ENCODE data around the gene GRAMD4.

Gene GRAMD4, protein sequence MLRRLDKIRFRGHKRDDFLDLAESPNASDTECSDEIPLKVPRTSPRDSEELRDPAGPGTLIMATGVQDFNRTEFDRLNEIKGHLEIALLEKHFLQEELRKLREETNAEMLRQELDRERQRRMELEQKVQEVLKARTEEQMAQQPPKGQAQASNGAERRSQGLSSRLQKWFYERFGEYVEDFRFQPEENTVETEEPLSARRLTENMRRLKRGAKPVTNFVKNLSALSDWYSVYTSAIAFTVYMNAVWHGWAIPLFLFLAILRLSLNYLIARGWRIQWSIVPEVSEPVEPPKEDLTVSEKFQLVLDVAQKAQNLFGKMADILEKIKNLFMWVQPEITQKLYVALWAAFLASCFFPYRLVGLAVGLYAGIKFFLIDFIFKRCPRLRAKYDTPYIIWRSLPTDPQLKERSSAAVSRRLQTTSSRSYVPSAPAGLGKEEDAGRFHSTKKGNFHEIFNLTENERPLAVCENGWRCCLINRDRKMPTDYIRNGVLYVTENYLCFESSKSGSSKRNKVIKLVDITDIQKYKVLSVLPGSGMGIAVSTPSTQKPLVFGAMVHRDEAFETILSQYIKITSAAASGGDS

DNA sequence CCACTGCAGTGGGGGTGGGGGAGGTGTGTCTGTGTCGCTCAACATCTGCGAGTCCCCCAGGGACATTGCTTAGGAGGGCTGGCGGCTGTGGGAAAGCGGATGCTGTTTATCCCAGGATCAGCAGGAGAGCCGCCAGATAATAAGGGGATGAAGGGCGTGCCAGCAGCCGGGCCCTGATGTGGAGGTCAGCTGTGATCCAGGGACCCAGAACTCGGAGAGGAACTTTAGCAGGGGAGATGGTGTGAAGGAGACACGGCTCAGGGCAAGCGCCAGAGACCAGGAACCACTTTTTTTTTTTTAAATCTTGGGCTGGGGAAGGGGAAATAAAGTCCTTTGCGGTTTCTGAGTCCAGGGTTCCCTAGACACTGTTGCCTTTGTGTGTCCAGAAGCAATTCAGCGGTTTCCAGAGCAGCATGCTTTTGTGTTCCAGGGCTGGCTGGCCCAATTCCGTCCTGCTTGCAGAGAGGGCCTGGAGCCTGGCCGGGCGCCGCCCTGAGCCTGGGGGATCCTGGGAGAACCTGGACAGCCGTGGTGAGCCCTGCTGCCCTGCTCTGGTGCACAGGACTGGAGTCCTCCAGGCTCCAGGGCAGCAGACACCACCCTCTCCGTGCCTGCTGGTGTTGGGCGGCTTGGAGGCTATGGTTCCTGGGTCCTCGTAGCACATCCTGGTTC, at the start of gene GRAMD4:
GRAMD4 (plus strand) TSS at position 557 of the 672 bp plus-strand sequence. CDS start 6,414 bp downstream, outside the sequence.
- no peak for DNase-seq

DNA sequence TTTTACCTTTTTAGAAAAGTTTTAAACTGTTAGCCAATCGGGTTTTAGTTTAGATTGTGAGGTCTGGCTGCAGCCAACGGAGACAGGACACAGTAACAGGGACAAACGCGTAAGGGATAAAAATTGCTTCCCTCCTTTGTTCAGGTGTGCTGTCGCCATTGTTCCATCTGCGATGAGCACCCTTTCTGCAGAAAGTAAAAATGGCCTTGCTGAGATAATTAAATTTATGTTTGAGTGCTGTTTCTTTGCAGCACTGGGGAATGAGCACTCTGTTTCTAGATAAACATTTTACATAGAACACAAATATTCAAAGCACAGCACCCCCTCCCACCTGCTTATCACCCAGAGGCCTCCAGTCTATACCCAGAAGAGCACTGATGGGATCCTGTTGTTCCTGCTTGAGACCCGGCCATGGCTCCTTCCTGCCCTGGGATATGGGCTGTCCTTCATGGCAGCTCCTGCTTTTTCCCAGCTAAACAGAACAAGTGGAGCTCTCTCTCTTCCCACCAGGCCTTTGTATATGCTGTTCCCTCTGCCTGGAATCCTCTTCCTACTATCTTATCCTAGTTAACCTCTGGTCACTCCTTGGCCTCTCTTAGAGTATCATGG, 48.4 kb upstream of the GRAMD4 start:
- no peak for DNase-seq

DNA sequence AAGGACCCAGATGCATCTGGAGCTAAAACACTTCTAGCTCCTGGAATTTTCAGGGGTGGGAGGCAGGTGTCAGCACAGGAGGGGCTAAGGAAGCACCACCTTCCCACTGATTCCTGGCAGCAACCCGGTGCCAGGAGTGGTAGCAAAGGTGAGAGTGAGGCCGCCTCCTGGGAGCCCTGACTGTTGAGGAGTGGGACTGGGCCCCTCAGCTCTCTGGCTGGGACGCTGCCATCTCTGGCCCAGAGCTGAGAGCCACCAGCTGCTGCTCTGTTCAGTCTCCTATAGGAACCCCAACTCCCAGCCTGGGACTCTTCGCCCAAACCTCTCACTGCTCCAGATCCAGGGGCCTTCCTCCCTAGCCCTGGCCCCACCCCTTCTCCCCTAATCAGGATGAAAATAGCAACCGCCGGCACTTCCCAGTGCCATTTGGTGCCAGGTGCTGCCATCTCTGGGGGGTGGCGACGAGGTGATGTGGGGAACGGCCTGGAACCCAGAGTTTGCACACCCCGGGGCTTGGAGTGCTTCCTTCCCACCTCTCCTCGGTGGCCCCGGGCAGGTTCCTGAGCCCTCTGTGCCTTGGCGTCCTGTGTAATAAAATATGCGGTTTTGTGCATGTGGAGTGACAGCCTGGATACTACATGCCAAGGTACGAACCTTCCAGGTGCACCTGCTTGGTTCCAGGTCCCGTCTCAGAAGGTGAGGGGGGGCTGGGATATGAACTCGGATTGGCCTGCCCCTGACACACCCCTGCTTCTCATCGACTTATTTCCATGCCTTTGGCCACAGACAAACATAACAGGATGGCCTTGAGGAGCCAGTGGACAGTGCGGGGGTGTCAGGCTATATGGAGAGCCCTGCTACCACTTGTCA, 47.0 kb upstream of the GRAMD4 start:
- no peak for DNase-seq

DNA sequence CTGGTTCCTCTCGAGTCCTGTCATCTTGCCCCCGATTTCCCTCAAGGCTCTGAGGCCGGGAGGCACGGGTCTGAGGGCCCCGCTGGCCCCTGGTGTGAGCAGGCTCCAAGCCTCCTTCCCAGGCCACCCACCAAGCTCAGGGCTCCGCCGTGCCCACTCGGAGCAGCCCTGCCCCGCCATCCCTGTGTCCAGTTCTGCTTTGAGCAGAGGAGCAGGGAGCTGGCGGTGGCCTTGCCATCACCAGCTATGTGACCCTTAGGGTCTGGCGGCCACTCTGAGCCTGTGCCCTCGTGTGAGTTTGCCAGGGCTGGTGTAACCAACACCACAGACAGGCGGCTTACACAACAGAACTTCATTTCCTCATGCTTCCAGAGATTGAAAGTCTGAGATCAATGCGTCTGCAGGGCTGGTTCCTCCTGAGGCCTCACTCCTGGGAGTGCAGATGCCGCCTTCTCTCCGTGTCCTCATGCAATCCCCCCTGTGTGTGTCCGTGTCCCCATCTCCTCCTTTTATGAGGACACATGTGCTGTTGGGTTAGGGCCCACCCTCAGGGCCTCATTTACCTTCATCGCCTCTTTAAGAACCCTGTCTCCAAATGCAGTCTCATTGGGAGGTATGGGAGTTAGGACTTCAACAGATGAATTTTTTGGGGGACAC, 46.3 kb upstream of the GRAMD4 start:
- no peak for DNase-seq

DNA sequence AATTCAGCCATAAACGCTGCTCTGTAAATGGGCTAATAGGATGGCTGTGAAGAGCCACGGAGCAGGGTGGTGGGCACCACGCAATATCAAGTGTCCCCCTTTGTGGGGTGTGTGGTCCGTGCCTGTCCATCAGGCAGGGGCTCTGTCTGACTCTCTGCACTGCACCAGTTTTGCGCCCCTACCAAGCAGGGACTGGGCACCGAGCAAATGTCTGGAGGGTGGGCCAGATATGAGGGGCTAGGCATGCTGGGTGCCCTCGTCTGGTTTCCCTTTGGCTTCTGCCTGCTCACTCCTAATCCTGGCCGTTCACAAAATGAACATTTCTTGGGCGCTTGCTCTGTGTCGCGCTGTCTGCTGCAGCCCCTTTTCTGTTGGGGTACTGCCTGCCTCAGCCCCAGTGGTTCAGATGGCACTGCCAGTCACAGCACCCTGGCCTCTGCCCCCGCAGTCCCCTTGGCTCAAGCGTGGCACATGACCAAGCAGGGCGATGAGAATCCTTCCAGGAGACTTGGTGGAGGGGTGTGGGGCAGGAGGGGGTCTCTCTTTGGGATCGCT, 45.7 kb upstream of the GRAMD4 start:
- no peak for DNase-seq

DNA sequence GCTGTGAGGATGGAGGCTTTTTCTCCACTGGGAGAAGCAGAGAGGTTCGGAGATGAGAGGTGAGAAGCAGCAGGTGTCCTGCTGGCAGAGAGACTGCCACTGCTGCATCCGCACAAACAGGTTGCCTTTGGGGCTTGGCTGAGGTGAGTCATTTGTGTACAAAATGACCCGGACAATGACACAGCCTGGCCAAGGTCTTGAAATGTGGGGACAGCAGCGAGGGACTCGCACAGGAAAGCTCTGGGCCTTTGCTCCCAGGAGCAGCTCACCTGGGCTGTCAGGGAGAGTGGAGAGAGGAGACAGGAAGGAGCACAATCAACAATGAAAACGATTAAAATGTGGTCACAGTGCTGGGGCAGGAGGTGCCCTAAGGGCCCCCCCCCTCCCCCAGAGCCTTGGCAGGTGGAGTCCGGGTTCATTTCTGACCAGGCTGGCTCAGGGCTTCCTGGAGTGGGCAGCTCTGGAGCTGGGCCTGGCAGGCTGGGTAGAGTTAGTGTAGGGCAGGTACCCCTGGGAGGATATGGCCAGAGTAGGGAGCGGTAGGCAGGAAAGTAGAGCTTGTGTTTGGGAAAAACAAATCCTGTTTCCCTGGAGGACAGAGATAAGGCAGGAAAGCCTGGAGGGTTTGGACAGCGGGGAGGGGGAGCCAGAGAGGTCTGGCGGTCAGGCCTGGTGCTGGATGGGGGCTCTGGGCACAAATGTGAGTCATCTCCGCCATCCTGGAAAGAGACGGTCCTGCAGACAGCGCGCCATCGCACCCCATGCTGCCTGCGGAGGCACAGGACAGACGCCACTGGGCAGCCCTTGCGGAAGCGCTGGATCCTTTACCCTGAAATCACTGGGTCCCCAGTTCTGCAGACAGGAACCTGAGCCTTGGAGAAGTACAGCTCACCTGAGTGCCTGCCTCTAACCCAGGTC, 44.9 kb upstream of the GRAMD4 start:
- DNase-seq: peak; percentile 48

DNA sequence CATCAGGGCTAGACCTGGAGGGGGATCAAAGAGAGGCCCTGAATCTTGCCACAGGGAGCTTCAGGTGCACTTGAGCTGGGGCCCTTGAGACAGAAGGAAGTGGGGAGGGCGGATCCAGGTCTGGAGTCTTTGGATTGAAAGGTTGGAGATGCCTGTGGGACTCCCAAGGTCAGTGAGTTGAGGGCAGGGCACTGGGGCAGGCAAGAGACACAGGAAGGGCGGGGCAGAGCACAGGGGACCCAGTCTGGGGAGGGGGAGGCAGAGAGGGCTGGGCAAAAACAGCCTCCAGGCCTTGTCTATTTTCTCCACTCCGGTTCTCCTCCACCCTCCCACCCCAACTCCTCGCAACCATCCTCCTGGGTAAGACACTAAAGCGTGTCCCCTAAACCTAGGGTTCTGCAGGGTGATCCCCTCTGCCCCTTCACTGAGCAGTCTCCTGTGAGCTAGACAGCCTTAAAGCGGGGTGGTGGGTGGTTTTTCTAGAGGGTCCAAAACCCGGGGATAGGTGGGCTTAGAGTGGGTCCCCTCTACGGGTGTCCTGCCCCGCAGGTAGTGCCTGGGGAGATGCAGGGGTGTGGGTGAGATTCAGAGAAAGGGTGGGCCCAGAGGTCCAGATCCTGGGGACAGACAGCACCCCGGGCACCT, 44.2 kb upstream of the GRAMD4 start:
- DNase-seq: peak; percentile 37

DNA sequence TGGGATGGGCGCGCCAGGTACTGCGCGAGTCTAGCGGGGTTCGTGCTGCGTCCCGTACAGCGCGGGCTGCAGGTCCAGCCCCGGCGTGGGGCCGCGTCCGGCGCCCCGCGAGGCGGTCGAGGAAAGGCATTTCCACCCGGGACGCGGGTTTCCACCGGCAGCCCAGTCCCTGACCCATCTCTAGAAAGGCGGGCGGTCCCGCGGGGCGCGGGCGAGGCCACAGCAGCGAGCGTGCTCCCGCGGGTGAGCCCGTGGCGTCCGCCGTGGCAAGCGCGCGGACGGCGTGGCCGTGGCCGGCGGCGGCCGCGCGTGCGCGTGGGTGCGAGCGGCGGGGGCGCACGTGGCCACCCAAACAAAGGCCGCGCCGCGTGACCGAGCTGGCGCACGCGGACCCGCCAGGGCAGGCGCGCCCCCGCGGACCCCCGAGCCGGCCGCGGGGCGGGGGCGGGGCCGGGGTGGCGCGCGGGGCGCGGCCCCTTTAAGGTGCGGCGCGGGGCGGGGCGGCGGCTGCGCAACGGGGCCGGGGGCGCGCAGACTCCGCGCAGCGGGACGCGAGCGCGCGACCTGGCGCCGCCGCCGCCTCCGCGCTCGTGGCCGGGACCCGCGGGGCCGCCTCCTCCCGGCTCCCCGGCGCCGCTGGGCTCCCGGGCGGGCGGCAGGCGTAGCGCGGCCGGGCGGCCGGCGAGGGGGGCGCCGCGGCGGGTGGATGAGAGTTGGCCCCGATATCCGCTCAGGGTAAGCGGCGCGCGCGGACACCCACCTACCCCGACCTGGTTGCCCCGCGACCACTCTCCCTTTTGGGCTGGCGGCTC, 43.4 kb upstream of the GRAMD4 start:
- DNase-seq: peak; percentile 18

DNA sequence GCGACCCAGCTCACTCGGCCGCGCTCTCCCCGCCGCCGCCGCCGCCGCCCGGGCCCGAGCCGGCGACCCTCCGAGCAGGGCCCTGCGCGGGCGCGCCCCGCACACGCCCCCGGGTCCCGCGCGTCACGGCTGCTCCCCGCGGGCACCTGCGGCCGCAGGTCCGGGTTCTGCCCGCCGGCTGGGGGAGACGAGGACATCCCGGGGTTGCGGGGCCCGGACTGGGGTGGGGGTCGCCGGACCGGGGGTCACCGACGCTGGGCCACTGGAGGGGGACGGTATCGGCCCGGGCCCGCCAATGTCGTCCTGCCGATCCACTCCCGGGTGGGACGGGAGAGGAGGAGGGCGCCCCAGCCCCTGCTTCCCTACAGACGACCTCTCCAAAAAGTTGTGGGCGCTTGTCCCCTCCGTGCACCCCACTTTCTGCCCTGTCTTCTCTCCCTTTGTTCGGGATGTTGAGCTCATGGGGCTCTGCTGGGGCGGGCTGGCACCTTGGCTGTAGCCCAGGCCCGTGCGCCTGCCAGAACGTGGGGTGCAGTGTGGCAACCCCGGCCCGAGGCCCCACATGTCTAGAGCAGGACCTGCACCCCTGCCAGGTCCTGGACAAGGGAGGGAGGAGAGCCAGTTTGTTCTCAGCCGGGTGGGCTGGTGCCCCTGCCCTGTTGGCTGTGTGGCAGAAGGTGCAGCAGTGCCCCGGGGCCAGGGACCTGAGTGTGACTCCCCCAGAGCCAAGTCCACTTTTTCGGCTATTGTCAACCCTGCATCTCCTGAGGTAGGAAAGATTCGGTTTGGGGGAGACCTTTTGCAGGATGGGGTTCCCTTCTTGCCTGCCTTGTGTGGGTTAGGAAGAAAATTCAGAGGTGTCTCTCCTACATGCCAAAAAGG, 42.6 kb upstream of the GRAMD4 start:
- no peak for DNase-seq

DNA sequence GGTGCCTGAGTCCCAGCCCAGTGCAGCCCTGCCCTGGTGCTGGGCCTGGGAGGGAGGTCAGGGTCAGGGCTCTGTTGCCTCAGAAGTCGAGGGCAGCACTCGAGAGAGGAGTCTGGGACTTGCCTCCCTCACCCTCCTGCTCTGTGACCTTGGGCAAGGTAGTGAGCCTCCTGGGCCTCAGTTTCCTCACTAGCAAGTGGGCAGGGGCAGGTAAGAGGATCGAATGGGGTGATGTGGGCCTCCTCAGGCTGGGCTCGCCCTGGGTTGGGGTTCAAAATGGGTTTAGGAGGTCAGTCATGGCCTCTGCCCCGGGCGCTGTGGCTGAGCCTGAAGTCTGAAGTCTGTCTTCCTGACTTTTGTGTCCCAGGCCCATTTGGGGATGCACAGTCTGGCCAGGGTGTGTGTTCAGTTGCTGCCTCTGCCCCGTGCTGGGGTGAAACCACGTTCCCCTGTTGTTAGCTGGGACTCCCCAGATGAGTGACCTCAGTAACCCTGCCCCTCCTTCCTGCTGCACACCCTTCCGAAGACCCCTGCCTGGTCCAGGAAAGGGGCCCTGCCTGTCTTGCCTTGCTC, 41.8 kb upstream of the GRAMD4 start:
- no peak for DNase-seq

DNA sequence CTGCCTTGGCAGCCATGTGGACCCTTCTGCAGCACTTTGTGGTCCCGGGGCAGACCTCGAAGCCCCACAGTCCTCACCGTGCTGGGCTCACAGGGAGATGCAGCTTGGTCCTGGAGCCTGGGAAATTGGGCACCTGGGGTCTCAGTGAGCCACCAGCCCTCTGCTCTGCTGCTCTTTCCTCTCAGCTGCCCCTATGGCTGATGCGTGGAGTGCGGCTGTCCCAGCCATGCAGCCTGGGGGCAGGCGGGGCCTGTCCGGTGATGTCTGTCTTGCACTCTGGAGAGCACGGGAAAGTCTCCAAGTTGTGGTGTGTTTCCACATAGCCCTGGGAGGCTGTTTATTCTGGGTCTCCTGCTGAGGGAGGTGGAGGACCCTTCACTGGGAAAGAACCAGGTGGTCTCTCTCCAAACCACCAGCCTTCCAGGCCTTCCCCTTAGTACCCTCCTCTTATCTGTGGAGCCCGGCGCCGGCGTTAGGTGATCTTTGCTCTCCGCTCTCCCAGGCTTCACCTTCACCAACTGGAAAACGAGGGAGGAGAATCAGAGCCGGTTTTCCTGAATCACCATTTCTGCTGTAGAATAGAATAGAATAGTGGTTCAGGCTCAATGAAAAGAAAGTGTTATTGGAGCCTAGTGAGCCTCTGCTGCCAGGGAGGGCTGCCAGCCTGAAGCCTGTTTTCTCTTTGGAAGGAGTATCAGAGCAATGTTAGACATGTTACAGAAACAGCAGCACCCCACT, 41.2 kb upstream of the GRAMD4 start:
- no peak for DNase-seq

DNA sequence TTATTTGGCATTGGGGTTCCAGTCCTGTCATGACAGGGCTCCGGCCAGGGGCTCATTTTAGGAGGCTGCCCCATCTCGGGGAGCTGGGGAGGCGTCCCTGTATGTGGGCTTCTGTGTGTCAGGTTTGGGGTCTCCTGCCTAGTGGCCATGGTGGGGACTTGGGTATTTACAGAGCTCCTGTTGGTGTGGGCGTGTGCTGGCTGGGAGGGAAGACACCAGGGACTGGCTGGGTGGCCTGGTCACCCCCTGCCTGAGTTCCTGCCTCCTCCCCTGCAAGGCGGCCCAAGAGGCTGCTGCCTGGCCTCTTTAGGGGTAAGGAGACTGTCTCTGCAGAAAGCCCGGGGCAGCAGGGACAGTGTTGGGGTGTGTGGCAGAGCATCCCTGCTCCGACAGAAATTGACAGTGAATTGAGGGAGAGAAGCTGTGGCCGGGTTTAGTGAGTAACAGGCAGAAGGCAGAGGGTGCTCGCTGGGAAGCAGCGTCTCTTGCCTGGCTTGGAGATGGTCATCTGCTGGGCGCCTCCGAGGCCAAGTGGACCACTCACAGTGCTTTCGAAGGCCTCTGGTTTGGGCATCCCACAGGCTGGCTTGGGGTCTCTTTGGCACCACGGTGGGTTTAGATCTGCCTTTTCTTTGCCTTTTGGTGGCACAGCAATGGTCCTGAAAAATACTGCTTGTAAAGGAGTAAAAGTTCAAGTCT, 40.3 kb upstream of the GRAMD4 start:
- DNase-seq: no peak

DNA sequence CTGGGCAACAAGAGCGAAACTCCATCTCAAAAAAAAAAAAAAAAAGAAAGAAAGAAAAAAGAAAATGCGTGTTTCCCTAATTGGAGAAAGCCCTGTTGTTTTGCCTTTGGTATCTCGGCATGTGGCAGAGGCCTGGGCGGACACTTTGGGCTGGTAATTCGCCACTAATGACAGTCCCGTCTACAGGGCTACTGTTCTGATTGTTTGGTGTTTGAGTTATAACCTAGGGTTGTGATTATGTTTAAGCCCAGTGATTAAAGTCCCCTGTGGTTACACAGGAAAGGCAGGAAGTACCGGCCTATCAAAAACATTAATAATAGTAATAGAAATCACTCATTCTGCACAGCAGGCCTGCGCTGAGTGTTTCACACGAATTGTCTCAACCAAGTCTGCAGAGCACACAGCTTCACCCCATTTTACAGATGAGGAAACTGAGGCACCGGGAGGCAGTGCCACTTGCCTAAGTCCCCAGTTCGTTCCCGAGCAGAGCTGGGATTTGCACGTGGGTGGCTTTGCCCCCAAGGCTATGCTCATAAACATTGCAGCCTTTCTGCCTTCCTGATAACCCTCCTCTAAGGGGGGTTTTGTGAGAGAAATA, 39.1 kb upstream of the GRAMD4 start:
- DNase-seq: no peak

DNA sequence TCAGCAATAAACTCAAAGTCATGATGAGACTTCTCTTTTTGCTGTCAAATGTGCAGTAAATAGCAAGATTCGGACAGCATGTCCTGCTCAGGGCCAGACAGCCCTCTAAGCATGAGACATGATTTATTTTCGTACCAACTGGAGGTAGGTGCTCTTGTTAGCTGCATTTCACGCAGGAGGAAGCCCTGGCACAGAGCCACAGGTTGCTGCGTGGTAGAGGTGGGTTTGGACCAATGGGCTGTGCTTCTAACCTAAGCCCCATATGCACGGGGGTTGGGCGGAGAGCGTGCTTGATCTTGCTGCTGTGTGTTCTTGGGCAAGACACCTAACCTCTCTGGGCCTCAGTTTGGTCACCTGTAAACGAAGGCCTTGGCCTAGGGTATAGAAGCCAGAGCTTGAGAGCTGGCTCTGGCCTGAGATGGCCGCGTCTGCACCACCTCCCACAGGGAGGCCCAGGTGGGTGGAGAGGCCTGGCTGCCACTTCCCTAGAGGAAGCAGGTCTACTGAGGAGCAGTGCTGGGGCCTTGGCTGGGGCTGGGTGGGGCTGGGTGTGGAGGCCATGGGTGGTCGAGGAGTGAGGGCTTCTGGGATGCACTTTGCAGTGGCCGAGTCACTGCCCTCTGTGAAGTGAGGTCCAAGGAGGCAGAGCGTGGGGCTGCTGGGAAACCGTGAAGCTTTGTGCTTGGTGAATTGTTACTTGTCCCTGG, 38.5 kb upstream of the GRAMD4 start:
- DNase-seq: no peak

DNA sequence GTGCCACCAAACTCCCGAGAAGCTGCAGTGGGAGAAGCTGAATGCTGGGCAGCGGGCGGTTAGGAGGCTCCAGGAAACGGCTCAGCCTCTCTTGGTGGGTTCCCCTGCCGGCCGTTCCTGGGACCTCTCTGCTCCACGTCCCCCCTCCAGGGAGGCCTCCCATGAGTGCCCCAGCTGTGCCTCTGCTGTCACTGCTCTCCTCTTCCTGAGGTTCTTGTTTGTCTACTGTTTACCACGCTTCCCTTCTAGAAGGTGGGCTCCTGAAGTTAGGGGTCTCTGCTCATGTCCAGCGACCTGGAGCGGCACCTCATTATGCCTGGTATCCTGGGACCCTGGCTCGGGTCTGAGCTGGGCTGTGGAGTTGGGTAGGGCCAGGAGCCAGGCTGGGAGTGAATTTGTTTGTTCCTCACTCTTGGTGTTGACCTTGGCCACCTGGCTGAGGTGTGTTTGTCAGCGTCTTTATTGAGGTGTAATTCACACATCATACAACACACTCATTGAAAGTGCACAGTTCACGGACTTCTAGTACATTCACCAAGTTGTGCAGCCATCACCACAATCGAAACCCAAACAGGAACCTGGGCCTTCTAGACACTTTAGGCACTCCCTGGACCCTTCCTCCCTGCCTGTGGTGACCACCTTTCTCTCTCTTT, 37.8 kb upstream of the GRAMD4 start:
- DNase-seq: peak; percentile 25

Measured in NCI-H2029 (cell line).